DND-41 (cell line): ENCODE data around the gene FBXW7.

Experiments used
- ATAC-seq: fragments of 200-7000 bp; cut with Tn5 transposase; 3 replicates; pipeline ENCODE4 v1.9.1; 2021; ENCODE audit warnings: low read depth; ENCODE audit not compliant: insufficient read depth
- DNase-seq: peaks from one replicate; pipeline ENCODE4 v3.0.0-alpha.2; 2020
- H2AFZ ChIP-seq: 2 replicates; pipeline ENCODE4 v1.6.0; 2012; ENCODE audit warnings: low read depth, low read length
- H3K27ac ChIP-seq: 2 replicates; pipeline ENCODE4 v1.5.1; 2012; ENCODE audit warnings: low read length, inconsistent platforms
- H3K27me3 ChIP-seq: fragments of 200-600 bp; sonication (generic); 2 replicates; pipeline ENCODE4 v1.6.0; 2012; ENCODE audit warnings: low read length, mild to moderate bottlenecking, inconsistent platforms; ENCODE audit not compliant: insufficient read depth, poor library complexity
- H3K36me3 ChIP-seq: 2 replicates; pipeline ENCODE4 v1.5.1; 2012; ENCODE audit warnings: low read length, inconsistent platforms; ENCODE audit not compliant: insufficient read depth
- H3K4me1 ChIP-seq: 2 replicates; pipeline ENCODE4 v1.5.1; 2012; ENCODE audit warnings: mild to moderate bottlenecking, low read length; ENCODE audit not compliant: insufficient read depth
- H3K4me2 ChIP-seq: 2 replicates; pipeline ENCODE4 v1.6.0; 2012; ENCODE audit warnings: mild to moderate bottlenecking, moderate library complexity, low read length, inconsistent platforms; ENCODE audit not compliant: insufficient read depth
- H3K4me3 ChIP-seq, 2 experiments: fragments of 200-600 bp in 1 of 2; shearing (Covaris generic) in 1 of 2; 2 replicates each; pipeline ENCODE4 v1.5.1; 2012 to 2016; ENCODE audit warnings: inconsistent platforms in 2 of 2, low read length in 2 of 2, mild to moderate bottlenecking in 2 of 2, low read depth in 1 of 2, moderate library complexity in 1 of 2
- H3K79me2 ChIP-seq: 2 replicates; pipeline ENCODE4 v1.6.0; 2012; ENCODE audit warnings: low read length, inconsistent platforms; ENCODE audit not compliant: insufficient read depth
- H3K9ac ChIP-seq: 2 replicates; pipeline ENCODE4 v1.6.0; 2012; ENCODE audit warnings: low read depth, mild to moderate bottlenecking, inconsistent platforms, low read length, moderate library complexity
- H3K9me3 ChIP-seq: 2 replicates; pipeline ENCODE4 v1.5.1; 2012; ENCODE audit warnings: low read length, moderate library complexity, mild to moderate bottlenecking, inconsistent platforms; ENCODE audit not compliant: insufficient read depth, severe bottlenecking
- H4K20me1 ChIP-seq: 2 replicates; pipeline ENCODE4 v1.6.0; 2012; ENCODE audit warnings: low read length; ENCODE audit not compliant: insufficient read depth
- EZH2 ChIP-seq: IDR thresholded peaks from 3 replicates; pipeline ENCODE4 v1.6.1; 2012; ENCODE audit warnings: borderline replicate concordance, low read depth, mild to moderate bottlenecking, moderate library complexity, low read length, inconsistent platforms; ENCODE audit not compliant: severe bottlenecking
- TF ChIP-seq, protein P1 (sequence below): IDR thresholded peaks from 2 replicates; pipeline ENCODE4 v1.5.1; 2012; ENCODE audit warnings: borderline replicate concordance, low read length, moderate library complexity, mild to moderate bottlenecking; ENCODE audit not compliant: poor library complexity, severe bottlenecking; ENCODE audit errors: extremely low read depth

The FBXW7 gene

DNA sequence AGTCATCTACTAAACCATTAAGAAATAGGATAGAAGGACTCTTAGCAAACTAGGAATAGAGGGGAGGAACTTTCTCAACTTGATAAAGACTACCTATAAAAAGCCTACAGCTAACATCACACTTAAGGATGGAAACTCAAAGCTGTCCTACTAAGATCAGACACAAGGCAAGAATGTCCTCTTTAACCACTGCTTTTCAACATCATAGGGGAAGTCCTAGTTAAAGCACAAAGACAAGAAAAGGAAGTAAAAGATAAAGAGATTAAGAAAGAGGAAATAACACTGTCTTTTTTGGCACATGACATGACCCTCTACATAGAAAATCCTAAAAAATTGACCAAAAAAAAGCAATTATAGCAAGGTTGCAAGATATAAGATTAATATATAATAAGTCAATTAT is 136.6 kb downstream of the FBXW7 start:
- no peak overlapping the region for H3K4me2 ChIP-seq
- no peak overlapping the region for H3K4me3 ChIP-seq
- ATAC-seq (peak; percentile 59), DNase-seq (no peak)
- no peak overlapping the region for H2AFZ ChIP-seq
- no peaks in the 10 kb centered on the region; the same call in 1 of the 2 replicates for H3K79me2 ChIP-seq
- no peaks in the 10 kb centered on the region for H3K27me3 ChIP-seq
- H4K20me1 ChIP-seq, result no peaks in the 10 kb centered on the region
- H3K4me1 ChIP-seq, result 0 out of 2 replicates have a peak, but pooled peaks cover 3% of the 10 kb centered on the region
- peaks cover 10% of the 10 kb centered on the region; the same call in 1 of the 2 replicates for H3K36me3 ChIP-seq
- TF ChIP-seq, protein P1, sequence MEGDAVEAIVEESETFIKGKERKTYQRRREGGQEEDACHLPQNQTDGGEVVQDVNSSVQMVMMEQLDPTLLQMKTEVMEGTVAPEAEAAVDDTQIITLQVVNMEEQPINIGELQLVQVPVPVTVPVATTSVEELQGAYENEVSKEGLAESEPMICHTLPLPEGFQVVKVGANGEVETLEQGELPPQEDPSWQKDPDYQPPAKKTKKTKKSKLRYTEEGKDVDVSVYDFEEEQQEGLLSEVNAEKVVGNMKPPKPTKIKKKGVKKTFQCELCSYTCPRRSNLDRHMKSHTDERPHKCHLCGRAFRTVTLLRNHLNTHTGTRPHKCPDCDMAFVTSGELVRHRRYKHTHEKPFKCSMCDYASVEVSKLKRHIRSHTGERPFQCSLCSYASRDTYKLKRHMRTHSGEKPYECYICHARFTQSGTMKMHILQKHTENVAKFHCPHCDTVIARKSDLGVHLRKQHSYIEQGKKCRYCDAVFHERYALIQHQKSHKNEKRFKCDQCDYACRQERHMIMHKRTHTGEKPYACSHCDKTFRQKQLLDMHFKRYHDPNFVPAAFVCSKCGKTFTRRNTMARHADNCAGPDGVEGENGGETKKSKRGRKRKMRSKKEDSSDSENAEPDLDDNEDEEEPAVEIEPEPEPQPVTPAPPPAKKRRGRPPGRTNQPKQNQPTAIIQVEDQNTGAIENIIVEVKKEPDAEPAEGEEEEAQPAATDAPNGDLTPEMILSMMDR, result no peak
- no peak for TF ChIP-seq EZH2
- H3K9ac ChIP-seq, result no peak overlapping the region
- H3K9me3 ChIP-seq, result no peaks in the 10 kb centered on the region
- no peak overlapping the region for H3K27ac ChIP-seq

DNA sequence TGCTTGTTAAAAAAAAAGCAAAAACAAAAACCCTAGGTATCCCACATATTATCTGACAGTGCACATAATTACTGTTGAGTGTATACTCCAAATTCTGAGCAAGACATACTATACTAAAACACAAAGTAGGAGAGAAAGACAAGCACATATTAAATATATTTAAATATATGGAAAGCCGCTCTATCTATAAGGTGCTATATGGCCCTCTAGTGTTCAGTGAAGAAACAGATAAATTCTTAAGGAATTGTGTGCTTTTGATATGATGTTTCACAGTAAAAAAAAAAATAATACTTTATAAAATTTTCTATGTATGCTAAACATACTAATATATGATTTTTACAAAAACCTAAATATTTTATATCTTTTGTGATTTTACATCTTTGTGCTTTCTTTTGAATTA is 137.8 kb downstream of the FBXW7 start:
- no peaks in the 10 kb centered on the region for H3K27me3 ChIP-seq
- H3K27ac ChIP-seq, result no peak overlapping the region
- H3K4me3 ChIP-seq, result no peak overlapping the region
- no peak overlapping the region for H3K9ac ChIP-seq
- ATAC-seq (no peak), DNase-seq (no peak)
- no peak overlapping the region for H2AFZ ChIP-seq
- TF ChIP-seq, protein P1, result peak; percentile 43
- TF ChIP-seq EZH2, result no peak
- no peaks in the 10 kb centered on the region for H3K9me3 ChIP-seq
- no peaks in the 10 kb centered on the region for H4K20me1 ChIP-seq
- H3K36me3 ChIP-seq, result peaks cover 8% of the 10 kb centered on the region; the same call in 1 of the 2 replicates
- H3K4me2 ChIP-seq, result no peak overlapping the region
- no peaks in the 10 kb centered on the region for H3K79me2 ChIP-seq
- 0 out of 2 replicates have a peak, but pooled peaks cover 3% of the 10 kb centered on the region for H3K4me1 ChIP-seq

DNA sequence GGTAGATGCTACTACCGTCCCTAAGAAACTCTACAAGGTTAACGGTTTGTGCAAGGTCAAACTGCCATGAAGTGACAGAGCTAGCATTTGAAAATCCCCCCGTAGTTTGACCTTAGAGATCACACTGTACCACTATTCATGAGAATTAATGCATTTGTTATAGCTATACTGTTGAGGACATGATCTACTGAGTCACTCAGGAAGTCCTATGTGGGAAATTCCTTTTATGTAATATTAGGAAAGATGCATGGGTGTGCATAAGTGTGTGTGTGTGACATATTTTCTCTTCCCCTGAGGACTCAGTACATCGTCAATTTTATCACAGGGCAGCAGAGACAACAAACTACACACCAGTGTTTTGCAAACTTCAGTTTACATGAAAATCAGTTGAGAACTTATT is 141.1 kb downstream of the FBXW7 start:
- ATAC-seq, result no peak
- H3K4me3 ChIP-seq, result no peak overlapping the region
- H3K4me1 ChIP-seq, result 0 out of 2 replicates have a peak, but pooled peaks cover 3% of the 10 kb centered on the region
- H2AFZ ChIP-seq, result no peak overlapping the region
- H3K9ac ChIP-seq, result no peak overlapping the region
- 0 out of 2 replicates have a peak, but pooled peaks cover 4% of the 10 kb centered on the region for H3K36me3 ChIP-seq
- 0 out of 2 replicates have a peak, but pooled peaks cover 6% of the 10 kb centered on the region for H3K79me2 ChIP-seq
- DNase-seq, result no peak
- H4K20me1 ChIP-seq, result no peaks in the 10 kb centered on the region
- H3K4me2 ChIP-seq, result no peak overlapping the region
- no peaks in the 10 kb centered on the region for H3K27me3 ChIP-seq
- H3K27ac ChIP-seq, result no peak overlapping the region
- no peak for TF ChIP-seq EZH2
- TF ChIP-seq, protein P1, result no peak
- H3K9me3 ChIP-seq, result no peaks in the 10 kb centered on the region
